CD4-positive, alpha-beta T cell treated with Interleukin-15 for 1 hour (primary cell): ENCODE data around the gene DGKB.

Experiments used
- DNase-seq: peaks from one replicate; pipeline ENCODE4 v3.0.0-alpha.2; 2020

The DGKB gene

GRCh38 chr7:14858866-14859265 lies 43.7 kb downstream of the DGKB start:
- no peak for DNase-seq

GRCh38 chr7:14858410-14858809 lies 44.1 kb downstream of the DGKB start:
- DNase-seq = no peak

GRCh38 chr7:14855033-14855794 lies 47.3 kb downstream of the DGKB start:
- no peak for DNase-seq

GRCh38 chr7:14854471-14854870 lies 48.1 kb downstream of the DGKB start:
- no peak for DNase-seq

- no peak for DNase-seq
Observed at GRCh38 chr7:14851610-14852009, 50.9 kb downstream of the DGKB start.

GRCh38 chr7:14850039-14850438 lies 52.5 kb downstream of the DGKB start:
- DNase-seq = no peak

GRCh38 chr7:14846405-14846804 lies 56.1 kb downstream of the DGKB start:
- no peak for DNase-seq

- DNase-seq = no peak
Observed at GRCh38 chr7:14843755-14844154, 58.8 kb downstream of the DGKB start.

GRCh38 chr7:14842523-14842922 lies 60.0 kb downstream of the DGKB start:
- DNase-seq = no peak

GRCh38 chr7:14841869-14842268 lies 60.7 kb downstream of the DGKB start:
- DNase-seq = no peak

- DNase-seq = no peak
Observed at GRCh38 chr7:14841086-14841485, 61.5 kb downstream of the DGKB start.

GRCh38 chr7:14839307-14839706 lies 63.2 kb downstream of the DGKB start:
- DNase-seq = no peak

GRCh38 chr7:14837216-14837615 lies 65.3 kb downstream of the DGKB start:
- DNase-seq = no peak

- DNase-seq = no peak
Observed at GRCh38 chr7:14836571-14837189, 65.9 kb downstream of the DGKB start.

GRCh38 chr7:14836006-14836405 lies 66.5 kb downstream of the DGKB start:
- no peak for DNase-seq

- DNase-seq = no peak
Observed at GRCh38 chr7:14835384-14835783, 67.2 kb downstream of the DGKB start.

- DNase-seq = no peak
Observed at GRCh38 chr7:14834883-14835282, 67.7 kb downstream of the DGKB start.

GRCh38 chr7:14834456-14834855 lies 68.1 kb downstream of the DGKB start:
- DNase-seq = no peak

- no peak for DNase-seq
Observed at GRCh38 chr7:14833707-14834106, 68.8 kb downstream of the DGKB start.

GRCh38 chr7:14828053-14828452 lies 74.5 kb downstream of the DGKB start:
- no peak for DNase-seq

- no peak for DNase-seq
Observed at GRCh38 chr7:14826426-14826825, 76.1 kb downstream of the DGKB start.

GRCh38 chr7:14825912-14826311 lies 76.6 kb downstream of the DGKB start:
- no peak for DNase-seq

- DNase-seq = no peak
Observed at GRCh38 chr7:14822481-14822854, 80.1 kb downstream of the DGKB start.

GRCh38 chr7:14821757-14822480 lies 80.6 kb downstream of the DGKB start:
- DNase-seq = no peak
